Effector CD8-positive, alpha-beta T cell (primary cell): ENCODE results near the gene ANO10.

Experiments used
- DNase-seq: peaks from one replicate; lab custom pipeline; 2025; lab: John Stamatoyannopoulos, UW

The ANO10 gene

GRCh38 chr3:43415088-43415487 lies 206.7 kb downstream of the ANO10 start:
- DNase-seq: no peak

- no peak for DNase-seq
These were observed 208.0 kb downstream of the ANO10 start for GRCh38 chr3:43413676-43414368.

GRCh38 chr3:43411429-43411828 lies 210.4 kb downstream of the ANO10 start:
- no peak for DNase-seq

DNA sequence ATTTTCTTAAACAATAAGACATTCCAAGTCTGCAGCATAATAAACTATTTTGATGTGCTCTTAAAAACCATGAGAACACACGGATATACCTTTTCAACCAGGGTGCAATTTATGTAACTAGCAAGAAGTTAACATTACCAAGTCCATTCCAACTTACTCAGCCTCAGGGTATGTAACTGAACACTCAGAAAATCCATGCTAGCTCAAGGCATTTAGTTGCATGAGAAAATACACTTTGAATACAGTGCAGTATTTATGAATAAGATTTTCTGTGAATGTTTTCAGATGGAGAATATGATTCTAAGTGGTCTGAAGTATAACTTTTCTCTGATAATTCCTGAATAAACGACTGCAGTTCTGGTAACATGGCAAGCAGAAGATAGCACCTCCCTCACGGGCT lies 211.2 kb downstream of the ANO10 start:
- no peak for DNase-seq

DNA sequence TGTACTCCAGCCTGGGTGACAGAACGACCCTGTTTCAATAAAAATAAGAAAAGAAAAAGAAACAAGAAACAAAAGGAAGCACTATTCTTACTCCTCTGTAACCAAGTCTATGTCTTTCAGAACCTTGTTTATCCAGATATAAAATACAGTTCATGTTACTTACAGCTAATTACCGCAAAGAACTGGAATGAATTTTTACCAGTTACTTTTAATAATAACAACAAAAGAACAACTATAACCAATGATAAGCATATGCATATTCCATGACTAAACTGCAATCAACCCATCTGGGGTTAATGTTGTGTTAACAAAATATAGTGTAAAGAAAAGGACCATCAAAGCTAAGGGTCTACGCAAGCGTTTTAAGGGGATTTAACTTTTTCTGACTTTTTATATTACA lies 212.3 kb downstream of the ANO10 start:
- DNase-seq: no peak

DNA sequence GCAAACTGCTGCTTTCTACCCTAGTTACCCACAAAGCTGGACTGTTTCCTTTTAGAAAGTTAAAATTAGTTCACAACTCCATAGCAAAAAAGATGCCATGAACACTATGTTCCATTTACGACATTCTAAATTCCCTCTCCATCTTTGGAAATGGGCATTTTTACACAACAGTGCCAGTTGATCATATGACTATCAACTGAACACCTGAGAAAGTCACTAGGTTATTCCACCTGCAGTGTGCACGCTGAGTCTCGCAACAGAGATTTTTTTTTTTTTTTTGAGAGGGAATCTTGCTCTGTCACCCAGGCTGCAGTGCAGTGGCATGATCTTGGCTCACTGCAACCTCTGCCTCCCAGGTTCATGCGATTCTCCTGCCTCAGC lies 215.2 kb downstream of the ANO10 start:
- DNase-seq: no peak

- no peak for DNase-seq
These were observed 215.7 kb downstream of the ANO10 start for GRCh38 chr3:43405888-43406642.

DNA sequence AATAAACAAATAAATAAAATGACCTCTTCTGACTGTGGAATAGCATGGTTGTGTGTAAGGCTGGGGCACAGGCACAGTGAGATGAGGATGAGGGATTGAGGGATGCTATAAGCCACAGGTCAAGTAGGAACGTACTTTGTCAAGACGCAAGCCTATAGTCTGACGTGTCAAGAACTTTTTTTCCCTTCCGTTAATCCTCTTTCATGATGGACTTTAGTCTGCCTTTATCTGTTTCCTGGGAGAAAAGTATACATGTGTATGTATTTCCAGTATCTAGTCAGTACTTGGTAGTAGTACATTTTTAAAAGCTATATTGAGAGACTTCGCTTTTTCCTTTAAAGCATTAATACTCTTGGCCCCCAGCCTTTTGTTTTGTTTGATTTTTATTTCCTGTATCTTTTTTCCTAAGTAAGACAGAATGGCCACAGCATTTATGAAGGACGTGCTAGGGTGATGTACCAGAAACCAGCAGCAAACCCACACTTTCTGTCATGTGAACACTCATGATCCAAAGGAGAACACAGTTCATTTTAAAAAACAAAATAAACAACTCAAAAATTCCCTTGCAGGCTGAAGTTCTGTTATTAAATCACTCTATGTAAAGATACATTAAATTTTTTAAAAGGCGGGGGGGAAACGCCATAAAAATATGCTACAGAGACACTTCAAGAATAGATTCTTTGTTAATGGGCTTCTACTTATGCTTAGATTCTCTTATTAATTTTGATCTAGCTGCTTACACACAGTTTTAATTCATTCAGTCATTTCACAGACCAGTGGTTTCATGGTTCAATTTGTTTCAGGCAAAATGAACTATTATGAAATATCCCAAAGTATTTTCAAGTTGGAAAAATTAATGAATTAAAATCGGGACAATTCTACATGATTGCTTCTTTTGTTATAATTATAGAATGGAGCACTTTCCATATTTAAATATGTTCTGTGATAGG lies 220.8 kb downstream of the ANO10 start:
- DNase-seq: no peak

DNA sequence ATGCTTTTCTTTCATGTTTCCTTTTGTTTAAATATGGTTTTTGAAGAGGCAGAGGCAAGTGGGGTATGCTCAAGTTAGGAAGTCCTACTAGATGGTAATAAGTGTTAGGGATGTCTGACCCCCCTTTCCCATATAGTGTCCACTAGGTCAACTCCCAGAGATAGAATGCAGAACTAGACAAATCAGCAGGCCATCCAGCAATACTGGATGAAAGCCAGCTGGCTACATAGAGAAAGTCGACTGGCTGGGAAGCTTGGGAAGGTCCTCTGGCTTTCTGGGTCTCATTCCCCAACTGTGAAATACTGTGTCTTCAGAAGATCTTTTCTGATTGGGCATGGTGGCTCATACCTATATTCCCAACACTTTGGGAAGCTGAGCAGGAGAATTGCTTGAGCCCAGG lies 221.6 kb downstream of the ANO10 start:
- no peak for DNase-seq

DNA sequence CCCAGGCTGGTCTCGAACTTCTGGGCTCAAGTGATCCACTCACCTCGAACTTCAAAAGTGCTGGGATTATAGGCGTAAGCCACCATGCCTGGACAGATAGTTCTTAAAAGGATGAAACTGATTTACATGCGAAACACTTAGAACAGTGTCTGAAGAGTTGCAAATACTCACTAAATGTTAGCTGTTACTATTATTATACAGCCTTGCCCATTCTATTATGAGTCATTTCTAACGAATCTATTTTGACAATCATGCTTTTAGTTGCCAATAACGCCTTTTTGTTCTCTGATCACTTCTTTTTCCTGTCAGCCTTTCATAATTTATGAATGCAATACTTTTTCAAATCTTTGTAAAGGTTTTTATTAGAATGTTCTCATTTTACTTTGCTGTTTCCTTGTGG lies 222.8 kb downstream of the ANO10 start:
- DNase-seq: no peak

- DNase-seq: no peak
These were observed 227.7 kb downstream of the ANO10 start for GRCh38 chr3:43394041-43394554.

- DNase-seq: no peak
These were observed 230.2 kb downstream of the ANO10 start for GRCh38 chr3:43391621-43392020.

DNA sequence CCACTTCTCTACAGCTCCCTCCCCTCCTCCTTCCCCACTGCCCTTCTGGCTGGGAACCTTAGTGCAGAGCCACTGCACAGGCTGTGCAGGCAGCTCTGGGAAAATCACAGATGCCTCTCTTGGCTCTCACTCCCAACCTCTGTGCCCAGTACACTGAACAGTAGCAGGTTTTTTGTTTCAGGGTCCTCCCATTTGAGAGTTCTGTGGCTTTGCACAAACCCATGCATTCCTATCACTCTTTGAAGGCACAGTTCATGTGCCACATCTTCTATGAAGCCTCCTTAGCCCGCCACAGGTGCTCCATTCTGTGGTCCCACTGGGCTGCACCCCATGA lies 231.6 kb downstream of the ANO10 start:
- no peak for DNase-seq

DNA sequence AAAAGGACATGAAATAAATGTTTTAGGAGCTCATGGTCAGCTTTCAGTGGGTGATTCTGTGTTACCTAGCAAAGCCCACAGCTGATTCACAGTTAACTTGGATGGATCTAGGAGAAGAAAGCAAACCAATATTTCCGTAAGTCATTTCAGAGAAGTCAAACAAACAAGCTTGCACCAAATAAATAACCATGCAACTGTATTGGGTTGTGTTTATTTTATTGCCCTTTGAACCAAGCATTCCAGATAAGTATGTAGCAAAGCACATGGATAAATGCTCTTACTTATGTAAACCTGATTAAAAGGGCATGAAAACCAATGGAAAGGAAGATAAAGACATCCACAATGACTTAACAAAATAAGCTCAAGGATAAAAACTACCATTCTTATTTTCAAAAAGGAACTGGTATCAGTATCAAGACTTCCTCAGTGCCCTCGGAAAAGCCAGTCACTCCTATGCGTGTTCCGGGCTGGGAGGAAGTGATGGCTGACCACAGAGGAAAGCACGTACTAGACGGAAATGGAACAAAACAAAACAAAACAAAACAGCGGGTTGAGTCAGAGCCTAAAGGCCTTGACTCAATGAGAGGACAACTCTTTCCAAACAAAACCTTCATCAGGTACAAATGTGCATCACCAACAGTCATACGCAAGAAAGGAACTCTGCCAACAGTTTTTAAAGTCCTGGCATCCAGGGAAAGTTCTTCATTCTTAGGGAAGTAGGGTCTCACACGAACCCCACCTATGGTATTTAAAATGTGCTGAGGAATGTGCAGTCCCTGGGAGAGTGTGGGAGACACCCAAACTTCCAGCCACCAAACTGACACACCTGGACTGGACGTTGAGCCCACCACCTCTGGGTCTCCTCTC lies 232.2 kb downstream of the ANO10 start:
- peak; percentile 37 for DNase-seq

DNA sequence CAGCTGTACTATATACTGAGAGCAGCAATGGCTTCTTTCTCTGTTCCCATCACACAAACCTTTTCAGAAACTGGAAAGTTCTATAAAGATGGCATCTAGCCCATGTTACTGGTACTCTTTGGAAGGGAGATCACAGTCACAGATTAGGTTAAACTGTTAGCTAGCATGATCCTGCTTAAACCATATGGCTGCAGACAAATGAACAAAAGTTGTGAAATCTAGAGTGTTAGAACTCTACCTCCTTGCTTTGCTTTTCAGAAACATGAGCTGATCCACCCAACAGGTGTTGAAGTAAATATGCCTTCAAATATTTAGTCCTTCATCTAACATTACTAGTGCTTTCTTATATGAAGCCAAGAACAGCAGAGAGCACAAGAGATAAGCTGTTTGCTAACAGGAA lies 232.9 kb downstream of the ANO10 start:
- DNase-seq: no peak

DNA sequence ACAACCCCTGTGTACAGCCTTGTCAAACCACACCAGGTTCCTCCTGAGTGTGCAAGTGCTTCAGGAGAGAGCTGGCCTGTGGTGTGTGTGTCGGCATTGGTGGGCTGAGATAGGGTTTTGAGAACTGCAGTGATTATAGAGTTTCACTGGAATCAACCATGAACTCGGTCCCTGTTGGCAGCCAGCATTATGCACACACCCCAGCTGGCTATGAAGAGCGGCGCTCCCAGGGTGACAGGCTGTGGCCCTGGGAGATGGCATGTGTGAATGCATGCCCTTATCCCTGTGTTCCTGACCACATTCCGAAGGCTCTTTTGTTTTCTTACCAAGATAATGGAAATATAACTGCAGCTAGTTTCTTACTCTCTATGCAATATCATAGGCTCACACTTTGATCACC lies 233.6 kb downstream of the ANO10 start:
- DNase-seq: no peak

GRCh38 chr3:43379343-43379742 lies 242.5 kb downstream of the ANO10 start:
- DNase-seq: no peak

- DNase-seq: peak; percentile 60
These were observed 243.5 kb downstream of the ANO10 start for GRCh38 chr3:43378066-43378935.

DNA sequence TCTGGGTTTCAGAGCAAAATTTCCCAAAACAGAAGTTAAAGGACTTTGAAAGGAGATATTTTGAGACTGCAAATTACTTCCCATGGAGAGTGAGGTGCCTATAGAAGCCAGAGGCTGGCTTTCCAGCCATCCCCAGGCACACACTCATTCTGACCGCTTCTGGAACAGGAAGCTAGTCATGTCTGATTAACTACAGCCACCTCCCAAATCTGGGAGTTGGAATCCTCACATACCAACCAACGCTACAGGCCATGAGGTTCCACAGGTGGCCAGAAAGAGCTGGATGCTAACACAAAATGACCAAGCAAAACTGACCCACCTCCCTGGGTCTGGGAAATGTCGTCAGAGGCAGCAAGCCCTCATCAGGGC lies 248.3 kb downstream of the ANO10 start:
- no peak for DNase-seq

GRCh38 chr3:43372809-43373559 lies 248.8 kb downstream of the ANO10 start:
- no peak for DNase-seq
